Stimulated activated CD4-positive, alpha-beta T cell treated with anti-CD3 and anti-CD28 coated beads, Interleukin-2, amount 100 ng/mL, for 24 hours (primary cell): Measurements from ENCODE around the gene AFF1.

Experiments used
- DNase-seq, 2 donors: peaks; one replicate each; pipeline ENCODE4 v3.0.0-alpha.2; 2020

AFF1 gene

GRCh38 chr4:86950831-86951525 is 16.2 kb downstream of the AFF1 start:
- DNase-seq, result no peak

GRCh38 chr4:86955888-86956451 is 21.2 kb downstream of the AFF1 start:
- DNase-seq, result no peak

- no peak for DNase-seq
Measured at GRCh38 chr4:86957215-86957614, 22.4 kb downstream of the AFF1 start.

GRCh38 chr4:86959588-86960500 is 25.0 kb downstream of the AFF1 start:
- DNase-seq, result no peak

- DNase-seq, result no peak
Measured at GRCh38 chr4:86960557-86960961, 25.7 kb downstream of the AFF1 start.

GRCh38 chr4:86961116-86961515 is 26.3 kb downstream of the AFF1 start:
- no peak for DNase-seq

GRCh38 chr4:86961605-86962295 is 26.9 kb downstream of the AFF1 start:
- DNase-seq, result no peak

- no peak for DNase-seq
Measured at GRCh38 chr4:86963697-86964096, 28.9 kb downstream of the AFF1 start.

GRCh38 chr4:86965019-86965976 is 30.5 kb downstream of the AFF1 start:
- no peak for DNase-seq

- no peak for DNase-seq
Measured at GRCh38 chr4:86967073-86967472, 32.3 kb downstream of the AFF1 start.

GRCh38 chr4:86967798-86968197 is 33.0 kb downstream of the AFF1 start:
- DNase-seq, result no peak

GRCh38 chr4:86968547-86968946 is 33.7 kb downstream of the AFF1 start:
- DNase-seq, result no peak

GRCh38 chr4:86970447-86971354 is 35.9 kb downstream of the AFF1 start:
- no peak for DNase-seq

- DNase-seq, result no peak
Measured at GRCh38 chr4:86971355-86971683, 36.5 kb downstream of the AFF1 start.

GRCh38 chr4:86972997-86973396 is 38.2 kb downstream of the AFF1 start:
- DNase-seq, result no peak

- no peak for DNase-seq
Measured at GRCh38 chr4:86973668-86974067, 38.9 kb downstream of the AFF1 start.

- DNase-seq, result no peak
Measured at GRCh38 chr4:86974551-86974994, 39.8 kb downstream of the AFF1 start.

GRCh38 chr4:86975927-86976326 is 41.1 kb downstream of the AFF1 start:
- DNase-seq, result no peak

GRCh38 chr4:86976801-86977485 is 42.1 kb downstream of the AFF1 start:
- no peak for DNase-seq

- no peak for DNase-seq
Measured at GRCh38 chr4:86977621-86978184, 42.9 kb downstream of the AFF1 start.
